Activated naive CD4-positive, alpha-beta T cell treated with anti-CD3 and anti-CD28 coated beads, Interleukin-2, amount 50 U/mL, for 72 hours (primary cell): ENCODE data around the gene TBC1D16. TPM values are rescaled to one million over a fixed set of nuclear protein-coding genes. Genes with fewer than 3 reads are reported as not detected.
A peak's percentile ranks its signal among the peaks of the same experiment; 100 is the strongest.

ENCODE experiments used
- ATAC-seq, 2 donors: fragments of 150-1000 bp; cut with Tn5 transposase; 2 replicates each; pipeline ENCODE4 v1.10.0; 2021; ENCODE audit warnings: mild to moderate bottlenecking in 2 of 2, moderate library complexity in 2 of 2
- DNase-seq, 2 donors: peaks; one replicate each; pipeline ENCODE4 v3.0.0; 2021 to 2022; ENCODE audit warnings: low spot score in 2 of 2
- H3K27ac Mint-ChIP-seq, 2 donors: one replicate each; pipeline ENCODE4 v1.8.0; 2022; ENCODE audit warnings: mild to moderate bottlenecking in 2 of 2, mixed read lengths in 2 of 2
- H3K36me3 Mint-ChIP-seq, 2 donors: one replicate each; pipeline ENCODE4 v1.8.0; 2022; ENCODE audit warnings: mixed read lengths in 2 of 2
- H3K9me3 Mint-ChIP-seq, 2 donors: one replicate each; pipeline ENCODE4 v1.8.0; 2022; ENCODE audit warnings: mixed read lengths in 2 of 2
- total RNA-seq, 2 donors: library from RNA; stranded (reverse); gene quantifications; one replicate each; pipeline ENCODE4 v1.2.3, GENCODE V29; 2022

TBC1D16 gene
- total RNA-seq, 2 donors from 2014 or later = 5.2 to 10.2 TPM

DNA sequence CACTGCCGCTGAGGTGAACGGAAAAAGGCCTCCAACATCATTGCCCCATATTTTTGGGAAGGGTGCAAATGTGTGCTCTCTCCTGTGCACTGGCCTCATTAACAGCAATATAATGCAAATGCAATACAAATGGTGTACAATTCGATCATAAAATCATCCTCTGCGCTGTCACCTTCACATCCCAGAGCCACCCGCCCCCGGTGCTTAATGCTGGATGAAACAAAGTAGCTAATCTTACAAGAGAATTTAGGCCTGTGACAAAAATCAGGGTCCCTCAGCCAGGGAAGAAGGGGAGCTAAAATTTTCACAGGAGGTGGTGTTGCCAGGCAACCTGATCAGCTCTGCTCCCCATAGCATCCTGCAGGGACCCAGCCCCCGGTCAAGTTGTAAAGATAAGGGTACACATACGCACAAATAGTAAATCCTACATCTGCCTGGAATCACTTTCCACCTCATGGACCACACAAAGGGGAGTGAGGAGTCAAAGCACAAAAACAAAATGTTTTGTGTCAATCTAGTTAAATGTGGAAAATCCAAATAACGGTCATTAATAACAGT lies 3.0 kb downstream of the TBC1D16 start:
- no peak overlapping the region for H3K27ac Mint-ChIP-seq
- DNase-seq = no peak
- no peak for ATAC-seq
- no peaks in the 10 kb centered on the region for H3K9me3 Mint-ChIP-seq
- peaks cover 0 to 4% of the 10 kb centered on the region in 2 donors for H3K36me3 Mint-ChIP-seq

DNA sequence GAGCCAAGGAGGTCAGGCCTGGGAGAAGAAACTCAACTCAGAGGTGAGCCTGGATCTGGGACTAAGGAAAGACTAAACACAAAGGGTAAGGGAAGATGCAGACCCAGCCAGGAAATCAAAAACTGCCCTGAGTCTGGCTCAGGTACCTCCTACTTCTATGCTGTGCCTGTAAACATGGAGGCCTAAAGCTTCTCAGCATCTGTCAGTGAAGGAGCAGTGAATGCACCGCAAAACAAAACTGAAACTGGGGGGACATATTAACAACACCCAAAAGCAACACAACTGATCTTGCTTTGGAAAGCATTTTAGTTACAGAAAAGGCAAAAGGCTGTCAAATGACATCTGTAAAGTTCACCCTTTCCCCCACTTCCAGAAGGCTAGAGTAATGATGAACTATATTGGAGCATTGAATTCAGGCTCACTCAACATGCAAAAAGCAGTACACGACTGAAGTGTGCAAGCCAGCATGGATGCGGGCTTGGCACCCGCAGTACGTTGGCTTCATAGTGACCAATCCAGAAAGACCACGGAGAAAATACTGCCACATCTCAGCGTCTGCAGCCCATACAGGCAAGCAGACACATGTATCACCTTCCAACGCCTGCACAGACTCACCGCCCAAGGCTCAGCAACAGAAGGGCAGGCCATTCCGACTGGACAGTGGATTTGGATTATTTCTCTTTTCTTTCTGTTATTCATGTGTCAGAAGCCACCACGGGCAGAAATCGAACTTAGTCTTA lies 3.8 kb downstream of the TBC1D16 start:
- Mint-ChIP-seq H3K27ac (no peak overlapping the region), H3K9me3 (no peaks in the 10 kb centered on the region), H3K36me3 (peaks cover 0 to 4% of the 10 kb centered on the region in 2 donors)
- ATAC-seq = no peak
- DNase-seq = no peak

DNA sequence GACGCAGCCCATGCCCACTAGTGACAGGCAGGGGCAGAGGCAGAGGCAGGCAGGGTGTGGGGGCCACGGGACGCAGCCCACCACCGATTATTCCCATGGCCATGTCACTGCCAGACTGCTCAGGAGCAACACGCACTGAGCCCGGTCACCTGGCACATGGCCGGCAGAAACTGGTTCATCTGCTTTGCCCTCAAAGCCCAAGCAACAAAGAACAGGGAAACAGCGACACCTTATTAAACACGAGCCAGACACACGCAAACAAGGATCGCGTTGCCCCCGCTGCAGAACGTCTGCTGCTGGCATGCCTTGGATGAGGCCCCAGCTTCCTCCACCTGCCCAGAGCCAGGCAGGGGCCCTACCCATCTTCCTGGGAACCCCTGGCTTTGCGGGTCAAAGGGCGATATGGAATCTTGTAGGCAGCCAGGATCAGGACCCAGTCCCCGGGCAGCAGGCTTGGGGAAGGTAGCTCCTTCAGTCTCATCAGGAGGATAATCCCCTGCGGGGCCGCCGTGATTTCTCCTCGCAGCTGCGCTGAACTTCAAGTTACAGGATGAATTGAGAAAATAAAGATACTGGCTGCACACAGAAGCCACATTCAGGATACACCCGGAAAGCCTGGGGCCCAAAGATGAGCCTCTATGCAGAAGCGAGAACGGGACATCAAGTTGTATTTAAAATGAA lies 4.8 kb downstream of the TBC1D16 start:
- Mint-ChIP-seq H3K9me3 (no peaks in the 10 kb centered on the region), H3K27ac (no peak overlapping the region), H3K36me3 (peaks cover 0 to 4% of the 10 kb centered on the region in 2 donors)
- no peak for DNase-seq
- no peak for ATAC-seq

DNA sequence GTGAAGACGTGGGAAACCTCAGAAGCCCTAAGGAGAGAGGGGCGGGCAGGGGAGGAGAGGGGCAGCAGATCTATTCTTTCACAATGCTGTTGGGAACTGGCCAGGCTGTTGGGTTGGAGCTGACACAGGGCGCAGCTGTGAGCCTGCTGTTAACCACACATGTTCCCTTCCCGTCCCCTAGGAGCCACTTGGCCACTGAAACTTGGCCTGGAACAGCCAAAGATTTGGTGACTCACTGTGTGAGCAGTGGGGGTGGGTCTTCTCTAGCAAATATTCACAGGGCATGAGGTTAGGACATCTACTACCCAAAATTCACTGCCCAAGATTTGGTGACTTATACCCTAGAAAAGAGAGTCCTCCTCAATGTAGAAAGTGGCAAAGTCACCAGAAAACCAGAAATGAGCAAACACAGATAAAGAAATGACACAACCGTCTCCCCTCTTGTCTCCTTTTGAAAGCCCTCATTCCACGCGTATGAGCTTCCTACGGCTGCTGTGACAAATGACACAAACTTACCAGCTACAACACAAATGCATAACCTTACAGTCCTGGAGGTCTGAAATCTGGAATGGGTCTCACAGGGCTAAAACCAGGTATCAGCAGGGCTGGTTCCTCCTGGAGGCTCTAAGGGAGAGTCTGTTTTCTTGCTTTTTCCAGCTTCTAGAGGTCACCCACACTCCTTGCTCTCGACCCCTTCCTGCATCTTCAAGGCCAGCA lies 6.3 kb downstream of the TBC1D16 start:
- Mint-ChIP-seq H3K9me3 (no peaks in the 10 kb centered on the region), H3K27ac (no peak overlapping the region), H3K36me3 (no peaks in the 10 kb centered on the region)
- DNase-seq (no peak), ATAC-seq (peak; percentile 60 to 62)

DNA sequence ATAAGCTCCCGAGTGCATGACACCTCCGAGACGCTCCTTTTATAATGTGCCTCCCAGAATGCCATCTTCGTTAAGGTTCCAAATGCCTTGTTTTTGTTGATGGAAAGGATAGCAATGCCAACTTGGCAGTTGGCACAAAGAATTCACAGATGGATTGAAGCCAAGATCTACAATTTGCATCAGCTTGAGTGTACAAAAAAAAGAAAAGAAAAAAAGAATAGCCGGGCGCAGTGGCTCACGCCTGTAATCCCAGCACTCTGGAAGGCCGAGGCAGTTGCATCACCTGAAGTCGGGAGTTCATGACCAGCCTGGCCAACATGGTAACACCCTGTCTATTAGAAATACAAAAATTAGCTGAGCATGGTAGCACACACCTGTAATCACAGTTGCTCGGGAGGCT lies 7.6 kb downstream of the TBC1D16 start:
- no peak for ATAC-seq
- Mint-ChIP-seq H3K9me3 (no peaks in the 10 kb centered on the region), H3K36me3 (no peaks in the 10 kb centered on the region), H3K27ac (no peak overlapping the region)
- no peak for DNase-seq

DNA sequence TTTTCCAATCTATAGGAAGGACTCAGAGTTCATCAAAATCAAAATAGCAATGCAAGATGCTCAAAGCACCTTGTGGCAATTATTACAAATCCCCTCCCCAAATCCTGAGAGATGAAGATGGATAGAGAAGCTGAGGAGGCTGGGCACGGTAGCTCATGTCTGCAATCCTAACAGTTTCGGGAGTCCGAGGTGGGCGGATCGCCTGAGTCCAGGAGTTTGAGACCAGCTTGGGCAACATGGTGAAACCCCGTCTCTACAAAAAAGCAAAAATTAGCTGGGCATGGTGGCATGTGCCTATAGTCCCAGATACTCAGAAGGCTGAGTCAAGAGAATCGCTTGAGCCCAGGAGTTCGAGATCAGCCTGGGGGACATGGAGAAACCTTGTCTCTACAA lies 8.6 kb downstream of the TBC1D16 start:
- no peak overlapping the region for H3K27ac Mint-ChIP-seq
- H3K9me3 Mint-ChIP-seq = no peaks in the 10 kb centered on the region
- no peaks in the 10 kb centered on the region for H3K36me3 Mint-ChIP-seq
- no peak for DNase-seq
- no peak for ATAC-seq

DNA sequence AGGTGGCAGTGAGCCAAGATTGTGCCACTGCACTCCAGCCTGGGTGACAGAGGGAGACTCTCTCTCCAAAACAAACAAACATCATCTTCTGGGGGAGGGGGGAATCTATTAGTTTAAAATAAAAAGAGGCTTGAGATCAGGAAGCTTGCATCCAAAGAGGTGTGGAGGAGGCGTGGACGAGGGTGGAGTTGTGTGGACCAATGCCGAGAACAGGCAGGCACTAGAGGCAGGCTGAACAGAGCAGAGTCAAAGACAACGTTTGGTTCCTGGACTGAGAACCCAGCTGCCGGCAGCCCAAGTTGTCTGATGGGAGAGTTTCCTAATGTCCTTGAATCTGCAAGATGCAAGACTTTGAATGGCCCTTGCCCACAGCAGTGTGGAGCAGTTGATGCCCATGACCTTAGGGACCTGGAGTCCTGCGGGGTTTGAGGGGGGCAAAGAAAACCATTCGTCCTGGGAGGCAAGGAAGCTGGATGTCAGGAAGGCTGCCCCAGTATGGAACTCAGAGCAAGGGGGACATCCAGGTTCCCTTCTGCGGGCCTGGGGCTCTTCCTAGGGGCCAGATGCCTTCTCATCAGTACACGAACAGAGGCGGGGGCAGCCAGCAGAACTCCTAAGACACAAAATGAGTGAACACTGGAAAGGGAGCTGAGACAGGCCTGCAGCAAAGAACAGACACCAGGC lies 9.2 kb downstream of the TBC1D16 start:
- no peak for ATAC-seq
- Mint-ChIP-seq H3K36me3 (no peaks in the 10 kb centered on the region), H3K9me3 (no peaks in the 10 kb centered on the region), H3K27ac (no peak overlapping the region)
- no peak for DNase-seq

DNA sequence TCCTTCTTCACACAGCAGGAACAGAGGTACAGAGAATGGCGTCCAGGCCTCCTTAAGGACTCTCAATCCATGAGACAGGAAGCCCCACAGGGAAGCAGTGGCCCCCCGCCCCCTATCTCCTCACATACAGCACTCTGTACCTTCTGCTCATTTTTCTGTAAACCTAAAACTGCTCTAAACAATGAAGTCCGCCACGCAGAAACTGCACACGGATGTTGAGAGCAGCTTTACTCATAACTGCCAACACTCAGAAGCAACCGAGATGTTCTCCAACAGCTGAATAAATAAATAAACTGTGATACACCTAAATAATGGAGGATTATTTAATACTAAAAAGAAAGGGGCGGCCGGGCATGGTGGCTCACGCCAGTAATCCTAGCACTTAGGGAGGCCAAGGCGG lies 9.9 kb downstream of the TBC1D16 start:
- Mint-ChIP-seq H3K36me3 (no peaks in the 10 kb centered on the region), H3K9me3 (no peaks in the 10 kb centered on the region), H3K27ac (no peak overlapping the region)
- DNase-seq = no peak
- ATAC-seq = no peak

DNA sequence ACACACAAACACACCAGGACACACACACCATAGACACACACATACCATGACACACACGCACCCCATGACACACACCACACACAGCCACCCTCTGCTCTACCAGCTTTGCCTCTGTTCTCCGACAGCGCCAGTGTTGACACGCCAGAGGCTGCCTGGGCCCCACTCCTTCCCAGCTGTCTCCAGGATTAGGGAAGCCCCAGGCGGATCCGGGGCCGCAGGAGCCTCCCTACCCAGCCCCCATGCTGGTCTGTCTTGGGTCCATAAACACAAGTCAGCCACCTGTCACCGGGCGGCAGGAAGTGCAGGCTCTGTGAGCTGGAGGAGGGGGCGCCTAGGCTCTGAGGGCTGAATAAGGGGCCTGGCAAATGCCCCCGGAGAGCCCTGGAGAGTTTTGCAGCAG lies 10.5 kb downstream of the TBC1D16 start:
- Mint-ChIP-seq H3K9me3 (no peaks in the 10 kb centered on the region), H3K36me3 (no peaks in the 10 kb centered on the region)
- no peak for ATAC-seq

DNA sequence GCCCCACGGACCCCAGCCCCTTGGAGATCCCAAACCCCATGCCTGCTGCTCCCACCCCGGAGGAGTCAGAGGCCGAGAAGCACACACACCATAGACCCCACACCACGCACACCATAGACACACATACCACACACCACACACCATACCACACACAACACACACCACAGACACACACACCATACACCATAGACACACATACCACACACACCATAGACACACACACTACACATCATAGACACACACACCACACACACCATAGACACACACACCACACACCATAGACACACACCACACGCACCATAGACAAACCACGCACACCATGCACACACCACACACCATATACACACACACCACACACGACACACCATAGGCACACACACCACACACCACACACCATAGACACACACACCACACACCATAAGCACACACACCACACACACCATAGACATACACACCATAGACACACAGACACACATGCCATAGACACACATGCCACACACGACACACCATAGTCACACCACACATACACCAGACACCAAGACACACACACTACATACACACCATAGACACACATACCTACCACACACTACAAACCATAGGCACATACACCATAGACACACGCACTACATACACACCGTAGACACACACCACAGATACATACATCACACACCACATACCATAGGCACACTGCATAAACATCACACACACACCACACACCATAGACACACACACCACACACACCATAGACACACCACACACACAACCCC lies 11.3 kb downstream of the TBC1D16 start:
- Mint-ChIP-seq H3K36me3 (no peaks in the 10 kb centered on the region), H3K9me3 (no peaks in the 10 kb centered on the region), H3K27ac (no peak overlapping the region)
- ATAC-seq (peak in 1 of 2 donors; percentile 36), DNase-seq (no peak)

More for the DNA sequence above, 10.5 kb downstream of the TBC1D16 start:
- H3K27ac Mint-ChIP-seq = no peak overlapping the region
- no peak for DNase-seq

DNA sequence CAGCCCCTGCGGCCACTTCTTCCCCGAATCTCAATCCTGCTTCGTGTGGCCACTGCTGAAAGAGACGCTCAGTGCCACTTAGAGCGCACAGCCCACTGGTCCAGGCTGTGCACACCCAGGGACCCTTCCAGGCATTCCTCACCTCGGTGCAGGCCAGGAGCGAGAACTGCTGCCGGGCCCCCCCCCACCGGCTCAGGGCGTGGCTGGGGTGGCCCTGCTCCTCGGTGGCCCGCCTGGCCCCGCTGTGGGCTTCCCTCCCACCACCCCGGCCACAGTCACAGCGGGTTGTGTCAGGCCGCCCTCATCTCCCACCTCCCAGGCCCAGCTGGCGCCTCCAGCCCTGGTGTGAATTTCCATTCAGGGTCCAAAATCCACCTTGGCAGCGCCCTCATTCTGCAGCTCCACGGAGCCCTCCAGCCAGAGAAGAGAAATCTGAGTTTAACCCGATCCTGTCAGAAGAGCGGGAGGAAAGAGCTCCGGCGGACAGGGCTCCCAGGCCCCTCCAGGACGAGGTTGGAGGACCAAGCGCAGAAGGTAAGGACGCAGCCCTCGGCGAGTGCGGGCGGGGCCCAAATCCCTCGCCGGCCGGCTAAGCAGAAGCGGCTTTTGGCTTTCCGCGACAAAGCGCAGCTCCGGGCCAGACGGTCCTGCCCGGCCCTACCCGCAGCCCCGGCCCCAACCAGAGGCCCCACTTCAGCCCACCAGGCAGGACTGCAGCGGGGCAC lies 12.0 kb downstream of the TBC1D16 start:
- H3K27ac Mint-ChIP-seq = no peak overlapping the region
- ATAC-seq = no peak
- no peak for DNase-seq
- H3K36me3 Mint-ChIP-seq = no peaks in the 10 kb centered on the region
- no peaks in the 10 kb centered on the region for H3K9me3 Mint-ChIP-seq

DNA sequence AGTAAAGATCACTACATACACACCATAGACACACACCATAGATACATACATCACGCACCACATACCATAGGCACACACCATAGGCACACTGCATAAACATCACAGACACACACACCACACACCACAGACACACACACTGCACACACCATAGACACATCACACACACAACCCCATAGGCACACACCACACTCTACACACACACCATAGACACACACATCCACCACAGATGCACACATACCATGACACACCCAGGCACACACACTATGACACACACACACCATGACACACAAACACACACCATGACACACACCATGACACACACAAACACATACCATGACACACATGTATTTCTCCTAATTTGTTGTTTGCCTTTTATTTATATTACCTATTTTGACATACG lies 14.1 kb downstream of the TBC1D16 start:
- no peak for DNase-seq
- Mint-ChIP-seq H3K36me3 (no peaks in the 10 kb centered on the region), H3K9me3 (no peaks in the 10 kb centered on the region), H3K27ac (no peak overlapping the region)
- ATAC-seq = peak in 1 of 2 donors; percentile 31

DNA sequence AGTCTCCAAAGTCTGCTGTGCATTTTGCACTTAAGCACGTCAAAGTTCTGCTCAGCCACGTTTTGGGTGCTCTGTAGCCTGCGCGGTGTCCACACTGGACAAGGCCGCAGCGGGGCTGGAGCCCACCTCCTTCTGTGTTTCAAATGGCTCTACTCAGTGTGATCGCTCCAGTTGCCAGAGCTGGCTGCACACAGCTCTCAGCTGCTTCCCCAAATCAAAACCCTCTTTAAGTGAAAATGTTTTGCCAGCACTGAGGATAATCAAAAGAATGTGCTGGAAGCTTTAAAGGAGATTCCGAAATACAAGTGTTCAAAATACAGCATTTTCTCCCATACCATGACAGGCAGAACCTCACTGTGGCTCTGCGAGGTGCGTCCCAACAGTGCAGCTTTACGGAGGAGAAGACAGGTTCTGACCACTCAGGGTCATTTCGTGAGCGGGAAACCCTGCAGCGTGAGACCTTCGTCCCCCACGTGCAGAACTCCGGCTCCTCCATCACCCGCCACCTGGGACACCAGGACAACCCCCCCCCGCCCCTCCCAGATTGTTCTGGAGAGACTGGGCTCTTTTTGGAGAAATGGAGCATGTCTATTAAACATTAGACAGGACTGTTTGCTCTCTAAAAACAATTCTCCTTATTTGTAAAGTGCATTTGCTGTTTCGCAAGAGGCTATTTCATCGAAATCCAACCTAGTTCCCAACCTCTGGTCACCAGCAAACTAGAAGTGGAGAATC lies 16.6 kb downstream of the TBC1D16 start:
- Mint-ChIP-seq H3K27ac (no peak overlapping the region), H3K36me3 (no peaks in the 10 kb centered on the region)
- no peak for ATAC-seq

DNA sequence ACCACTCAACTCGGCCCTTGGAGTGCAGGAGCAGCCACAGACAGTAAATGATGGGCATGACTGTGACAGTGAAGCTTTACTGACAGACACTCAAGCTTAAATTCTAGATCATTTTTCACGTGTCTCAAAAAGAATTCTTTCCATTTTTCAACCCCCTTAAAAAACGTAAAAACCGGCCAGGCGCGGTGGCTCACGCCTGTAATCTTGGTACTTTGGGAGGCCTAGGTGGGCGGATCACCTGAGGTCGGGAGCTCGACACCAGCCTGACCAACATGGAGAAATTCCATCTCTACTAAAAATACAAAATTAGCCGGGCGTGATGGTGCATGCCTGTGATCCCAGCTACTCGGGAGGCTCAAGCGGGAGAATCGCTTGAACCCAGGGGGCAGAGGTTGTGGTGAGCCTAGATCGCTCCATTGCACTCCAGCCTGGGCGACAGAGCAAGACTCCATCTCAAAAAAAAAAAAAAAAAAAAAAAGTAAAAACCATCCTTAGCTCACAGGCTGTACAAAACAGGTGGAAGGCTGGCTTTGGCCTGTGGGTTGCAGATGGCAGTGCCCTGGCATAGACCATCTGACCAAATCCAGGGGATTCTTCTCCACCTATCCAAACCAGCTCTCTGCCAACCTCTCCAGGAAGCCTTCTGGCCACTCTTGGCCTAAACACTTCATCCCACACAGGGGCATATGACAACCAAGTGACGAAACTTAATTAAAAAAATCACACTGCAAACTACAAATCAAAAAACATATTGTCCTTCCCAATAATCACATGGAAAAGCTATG lies 18.3 kb downstream of the TBC1D16 start:
- no peaks in the 10 kb centered on the region for H3K9me3 Mint-ChIP-seq
- no peak for ATAC-seq
- DNase-seq = no peak
- H3K36me3 Mint-ChIP-seq = no peaks in the 10 kb centered on the region
- H3K27ac Mint-ChIP-seq = peak overlapping the region in 1 of 2 donors; percentile 15

More for the DNA sequence above, 16.6 kb downstream of the TBC1D16 start:
- no peak for DNase-seq
- H3K9me3 Mint-ChIP-seq = no peaks in the 10 kb centered on the region
